NK-92 (cell line): ENCODE data around the gene PTGER4.
"Not testable (repeated sequence)": the region's sequence is repeated elsewhere in the genome, so short reads cannot be mapped to it uniquely, and the experiment has no call there.

Experiments used
- DNase-seq: peaks from one replicate; lab custom pipeline; 2025; ENCODE audit not compliant: unreplicated experiment; lab: John Stamatoyannopoulos, UW

PTGER4 gene

GRCh38 chr5:40679913-40680681, at the start of gene PTGER4:
TSS of gene PTGER4 (plus strand) at chr5:40679915. CDS start at chr5:40680994, 1,079 bp downstream.
- no peak for DNase-seq

- no peak for DNase-seq
Observed at GRCh38 chr5:40630126-40630525, 49.6 kb upstream of the PTGER4 start.

- no peak for DNase-seq
Observed at GRCh38 chr5:40631236-40631635, 48.5 kb upstream of the PTGER4 start.

- no peak for DNase-seq
Observed at GRCh38 chr5:40634154-40634553, 45.6 kb upstream of the PTGER4 start.

GRCh38 chr5:40634593-40634992, 45.1 kb upstream of the PTGER4 start:
- DNase-seq: no peak

GRCh38 chr5:40639531-40639930, 40.2 kb upstream of the PTGER4 start:
- not testable (repeated sequence) for DNase-seq

GRCh38 chr5:40646266-40646665, 33.4 kb upstream of the PTGER4 start:
- no peak for DNase-seq

- DNase-seq: no peak
Observed at GRCh38 chr5:40648150-40648549, 31.6 kb upstream of the PTGER4 start.

GRCh38 chr5:40649463-40650030, 30.2 kb upstream of the PTGER4 start:
- DNase-seq: no peak

- no peak for DNase-seq
Observed at GRCh38 chr5:40651201-40651600, 28.5 kb upstream of the PTGER4 start.

- DNase-seq: no peak
Observed at GRCh38 chr5:40652441-40653220, 27.1 kb upstream of the PTGER4 start.

GRCh38 chr5:40653221-40654022, 26.3 kb upstream of the PTGER4 start:
- no peak for DNase-seq

- DNase-seq: no peak
Observed at GRCh38 chr5:40654377-40654991, 25.2 kb upstream of the PTGER4 start.

- DNase-seq: no peak
Observed at GRCh38 chr5:40655138-40655537, 24.6 kb upstream of the PTGER4 start.

GRCh38 chr5:40656091-40656490, 23.6 kb upstream of the PTGER4 start:
- not testable (repeated sequence) for DNase-seq

GRCh38 chr5:40656766-40657165, 22.9 kb upstream of the PTGER4 start:
- DNase-seq: no peak

- DNase-seq: no peak
Observed at GRCh38 chr5:40660751-40661150, 19.0 kb upstream of the PTGER4 start.

GRCh38 chr5:40665635-40666298, 13.9 kb upstream of the PTGER4 start:
- DNase-seq: no peak

GRCh38 chr5:40666657-40667056, 13.1 kb upstream of the PTGER4 start:
- DNase-seq: no peak

- no peak for DNase-seq
Observed at GRCh38 chr5:40667161-40667663, 12.5 kb upstream of the PTGER4 start.
